BLaER1 (cell line): ENCODE results near the gene LPP.

ENCODE experiments used
- H3K27ac ChIP-seq: shearing (Covaris generic); formaldehyde crosslinking; 2 replicates; pipeline ENCODE4 v1.8.1; 2022
- H3K27me3 ChIP-seq: shearing (Covaris generic); formaldehyde crosslinking; 2 replicates; pipeline ENCODE4 v1.8.1; 2022
- H3K36me3 ChIP-seq: shearing (Covaris generic); formaldehyde crosslinking; 2 replicates; pipeline ENCODE4 v1.8.1; 2022
- H3K4me1 ChIP-seq: shearing (Covaris generic); formaldehyde crosslinking; 2 replicates; pipeline ENCODE4 v1.8.1; 2022
- H3K4me2 ChIP-seq: shearing (Covaris generic); formaldehyde crosslinking; 2 replicates; pipeline ENCODE4 v1.8.1; 2022
- H3K4me3 ChIP-seq: shearing (Covaris generic); formaldehyde crosslinking; 2 replicates; pipeline ENCODE4 v1.8.1; 2022
- H3K9ac ChIP-seq: shearing (Covaris generic); formaldehyde crosslinking; 2 replicates; pipeline ENCODE4 v1.8.1; 2022
- H3K9me3 ChIP-seq: shearing (Covaris generic); formaldehyde crosslinking; 2 replicates; pipeline ENCODE4 v1.8.1; 2022
- H4K20me1 ChIP-seq: shearing (Covaris generic); formaldehyde crosslinking; 2 replicates; pipeline ENCODE4 v1.8.1; 2022
- Cebpa-rat ChIP-seq: shearing (Covaris generic); IDR thresholded peaks from 2 replicates; pipeline ENCODE4 v1.8.1; 2022

LPP gene

DNA sequence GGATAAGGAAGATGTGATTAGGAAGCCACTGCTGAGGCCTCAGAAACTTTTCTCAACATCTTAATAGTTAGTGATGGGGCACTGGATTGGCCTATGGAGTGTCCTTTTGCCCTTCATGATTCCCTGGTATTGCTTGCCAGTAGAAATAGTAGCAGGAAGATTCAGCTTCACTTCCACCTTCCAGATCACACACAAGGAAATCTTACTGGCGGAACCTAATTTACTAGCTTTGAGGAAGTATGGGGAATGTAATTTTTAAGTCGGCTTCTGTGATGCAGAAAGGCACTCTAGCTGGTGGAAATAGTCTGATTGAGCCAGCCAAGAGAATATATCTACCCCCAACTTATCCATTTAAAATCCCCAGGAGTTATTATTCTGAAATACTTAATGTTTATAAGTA lies 46.5 kb downstream of the LPP start:
- H3K9ac ChIP-seq, result no peak overlapping the region
- H3K36me3 ChIP-seq, result peaks cover 41% of the 10 kb centered on the region
- no peak overlapping the region for H3K4me2 ChIP-seq
- no peak for TF ChIP-seq Cebpa-rat
- peaks cover 12% of the 10 kb centered on the region; the same call in 1 of the 2 replicates for H4K20me1 ChIP-seq
- peaks cover 6% of the 10 kb centered on the region; the same call in 1 of the 2 replicates for H3K4me1 ChIP-seq
- no peaks in the 10 kb centered on the region for H3K9me3 ChIP-seq
- H3K27me3 ChIP-seq, result no peaks in the 10 kb centered on the region
- H3K4me3 ChIP-seq, result no peak overlapping the region
- H3K27ac ChIP-seq, result no peak overlapping the region

DNA sequence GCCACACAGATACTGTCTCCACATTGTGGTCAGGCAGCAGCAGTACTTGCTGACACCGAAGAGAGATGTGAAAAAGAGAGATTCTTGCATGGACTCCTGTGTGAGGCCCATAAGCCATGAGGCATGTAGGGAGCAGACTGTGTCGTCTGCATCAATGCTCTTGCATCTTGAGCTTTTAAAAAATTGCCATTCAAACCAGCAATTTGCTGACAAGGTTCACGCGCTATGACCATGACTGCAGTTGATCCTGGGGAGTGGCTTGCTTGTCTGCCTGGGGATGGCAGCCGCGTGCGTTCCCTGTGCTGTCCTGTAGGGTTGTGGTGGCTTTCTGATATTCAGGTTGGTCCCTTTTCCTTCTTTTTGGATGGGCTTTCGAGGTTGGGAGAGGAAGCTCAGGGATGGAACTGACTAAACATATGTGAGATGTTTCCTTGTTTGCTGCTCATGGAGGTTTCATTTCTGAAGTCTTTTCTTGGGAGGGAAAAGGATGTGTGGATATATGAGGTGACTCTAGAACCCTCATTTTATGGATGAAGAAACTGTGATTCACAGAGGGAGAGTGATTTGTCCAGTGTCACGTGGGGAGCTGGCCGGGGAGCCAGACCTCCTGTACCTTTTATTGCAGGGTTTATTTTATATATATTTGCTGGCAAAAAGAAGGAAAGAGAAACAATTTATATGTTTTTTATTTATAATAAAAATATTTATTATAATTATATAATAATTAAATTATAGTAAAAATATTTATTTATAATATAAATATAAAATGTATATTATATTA lies 48.6 kb downstream of the LPP start:
- H3K9me3 ChIP-seq, result no peaks in the 10 kb centered on the region
- H4K20me1 ChIP-seq, result peaks cover 17% of the 10 kb centered on the region; the same call in 1 of the 2 replicates
- no peak for TF ChIP-seq Cebpa-rat
- peaks cover 35% of the 10 kb centered on the region for H3K36me3 ChIP-seq
- no peaks in the 10 kb centered on the region for H3K27me3 ChIP-seq
- no peak overlapping the region for H3K9ac ChIP-seq
- no peak overlapping the region for H3K4me2 ChIP-seq
- no peak overlapping the region for H3K27ac ChIP-seq
- H3K4me1 ChIP-seq, result peaks cover 5% of the 10 kb centered on the region
- H3K4me3 ChIP-seq, result no peak overlapping the region

DNA sequence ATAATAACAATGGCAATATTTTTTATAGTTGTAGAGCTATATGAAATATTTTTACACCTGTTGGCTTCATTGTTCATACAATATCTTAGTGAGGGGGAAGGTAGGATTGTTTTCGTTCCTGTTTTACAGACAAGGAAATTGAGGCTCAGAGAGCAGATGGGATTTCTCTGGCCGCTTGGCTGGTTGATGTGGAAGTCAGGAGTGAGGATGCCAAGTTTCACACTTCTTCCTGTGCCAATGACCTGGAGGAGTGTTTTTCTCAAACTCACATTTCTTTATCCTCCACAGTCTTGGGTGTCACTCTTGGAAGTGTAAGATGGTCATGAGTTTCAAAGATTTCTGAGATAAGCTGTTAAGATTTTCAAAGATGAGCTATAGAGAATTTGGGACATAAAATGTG lies 50.6 kb downstream of the LPP start:
- no peak overlapping the region for H3K27ac ChIP-seq
- no peaks in the 10 kb centered on the region for H3K27me3 ChIP-seq
- H3K9ac ChIP-seq, result no peak overlapping the region
- H3K4me3 ChIP-seq, result no peak overlapping the region
- peaks cover 31% of the 10 kb centered on the region for H3K36me3 ChIP-seq
- H3K4me1 ChIP-seq, result peaks cover 8% of the 10 kb centered on the region
- no peaks in the 10 kb centered on the region for H3K9me3 ChIP-seq
- 0 out of 2 replicates have a peak, but pooled peaks cover 21% of the 10 kb centered on the region for H4K20me1 ChIP-seq
- no peak overlapping the region for H3K4me2 ChIP-seq
- TF ChIP-seq Cebpa-rat, result no peak

DNA sequence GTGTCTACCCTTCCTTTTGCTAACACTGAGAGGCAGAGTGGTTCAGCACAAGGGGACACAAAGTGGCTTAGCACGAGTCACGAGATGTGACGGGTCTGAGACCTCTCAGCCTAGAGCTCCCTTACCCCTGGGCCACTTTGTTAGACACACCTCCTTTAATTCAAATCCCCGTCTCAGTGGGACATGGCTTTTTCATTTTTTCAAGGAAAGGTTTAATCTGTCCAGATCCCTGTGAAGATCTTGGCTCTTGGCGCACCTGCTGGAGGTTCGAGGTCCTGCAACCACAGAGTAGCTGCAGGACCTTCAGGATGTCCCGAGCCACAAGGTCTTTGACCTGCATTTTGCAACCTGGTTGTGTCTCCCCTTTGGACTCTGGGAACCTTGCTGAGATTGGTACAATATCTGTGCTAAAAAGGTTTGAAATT lies 52.0 kb downstream of the LPP start:
- Histone ChIP-seq H3K27ac (no peak overlapping the region), H4K20me1 (0 out of 2 replicates have a peak, but pooled peaks cover 21% of the 10 kb centered on the region), H3K4me2 (no peak overlapping the region), H3K9ac (no peak overlapping the region), H3K27me3 (no peaks in the 10 kb centered on the region), H3K36me3 (peaks cover 30% of the 10 kb centered on the region), H3K4me1 (peaks cover 14% of the 10 kb centered on the region), H3K4me3 (no peak overlapping the region), H3K9me3 (no peaks in the 10 kb centered on the region)
- TF ChIP-seq Cebpa-rat, result no peak

DNA sequence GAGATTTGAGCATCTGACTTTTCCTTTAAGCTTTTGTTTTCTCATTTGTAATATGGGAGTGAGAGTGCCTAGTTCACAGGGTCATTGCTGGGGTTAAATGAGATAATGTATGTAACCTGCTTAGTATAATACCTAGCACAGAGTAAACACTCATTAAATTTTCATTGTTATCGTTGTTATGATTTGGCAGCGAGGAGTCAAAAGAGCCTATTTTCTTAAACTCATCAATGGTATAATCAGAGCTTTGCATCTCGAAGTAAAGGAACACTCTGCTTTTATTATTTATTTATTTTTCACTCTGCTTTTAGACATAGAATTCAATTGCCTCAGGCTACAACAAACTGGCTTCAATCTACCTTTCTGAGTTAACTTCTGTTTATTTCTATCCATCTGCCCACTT lies 52.8 kb downstream of the LPP start:
- Histone ChIP-seq H3K4me3 (no peak overlapping the region), H3K4me2 (no peak overlapping the region), H3K27ac (no peak overlapping the region), H3K36me3 (peaks cover 25% of the 10 kb centered on the region), H3K9ac (no peak overlapping the region), H3K9me3 (no peaks in the 10 kb centered on the region), H3K27me3 (no peaks in the 10 kb centered on the region), H3K4me1 (peaks cover 19% of the 10 kb centered on the region), H4K20me1 (0 out of 2 replicates have a peak, but pooled peaks cover 21% of the 10 kb centered on the region)
- no peak for TF ChIP-seq Cebpa-rat

DNA sequence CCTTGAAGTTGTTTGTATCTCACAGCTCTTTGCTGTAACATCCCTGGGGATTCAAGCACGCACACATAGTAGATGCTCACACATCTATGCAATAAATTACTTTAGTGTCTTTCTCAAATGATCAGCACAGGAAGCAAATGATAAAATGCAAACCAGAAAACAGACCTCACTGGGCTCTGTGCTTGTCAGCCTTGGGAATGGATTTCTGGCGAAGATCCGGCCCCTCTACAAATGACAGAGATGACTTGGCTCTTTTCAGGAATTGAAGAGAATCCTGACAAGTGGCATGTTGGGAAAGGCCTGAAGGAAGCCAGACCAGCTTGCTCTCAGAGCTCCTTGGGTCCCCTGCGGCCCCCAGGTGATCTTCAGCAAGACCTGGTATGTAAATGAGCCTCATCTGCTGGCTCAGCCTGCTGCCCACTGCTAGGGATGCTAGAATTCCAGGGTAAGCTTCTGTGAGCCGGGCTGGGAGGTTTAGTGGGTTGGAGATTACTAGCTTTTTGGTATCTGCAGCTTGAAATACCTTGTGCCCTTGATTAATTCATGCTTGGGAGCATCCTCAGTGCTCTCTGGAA lies 54.1 kb downstream of the LPP start:
- H3K4me2 ChIP-seq, result no peak overlapping the region
- H3K4me3 ChIP-seq, result no peak overlapping the region
- H3K36me3 ChIP-seq, result peaks cover 18% of the 10 kb centered on the region
- TF ChIP-seq Cebpa-rat, result no peak
- H3K27me3 ChIP-seq, result no peaks in the 10 kb centered on the region
- no peaks in the 10 kb centered on the region for H3K9me3 ChIP-seq
- peaks cover 19% of the 10 kb centered on the region for H3K4me1 ChIP-seq
- H3K27ac ChIP-seq, result no peak overlapping the region
- H4K20me1 ChIP-seq, result 0 out of 2 replicates have a peak, but pooled peaks cover 21% of the 10 kb centered on the region
- no peak overlapping the region for H3K9ac ChIP-seq

DNA sequence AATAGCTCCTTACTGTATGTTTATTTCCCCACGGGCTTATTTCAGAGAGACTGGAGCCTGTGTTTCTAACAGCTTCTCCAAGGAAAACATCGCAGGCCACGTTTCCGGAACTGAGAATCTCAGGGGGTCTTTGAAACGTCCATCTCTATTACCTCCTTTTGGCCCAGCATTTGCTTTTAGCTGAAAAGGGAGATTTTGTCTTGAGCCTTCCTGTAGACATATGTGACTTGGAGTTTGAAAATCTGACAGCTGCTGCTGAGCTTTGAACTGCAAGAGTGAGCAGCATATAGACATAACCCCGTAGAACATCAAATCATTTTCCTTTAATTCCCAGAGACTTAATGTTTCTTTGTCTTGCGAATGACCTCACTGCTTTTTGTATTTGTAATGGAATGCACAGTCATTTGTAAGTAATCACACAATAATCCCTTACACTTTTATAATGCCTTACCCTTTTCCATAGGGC lies 54.6 kb downstream of the LPP start:
- H3K36me3 ChIP-seq, result peaks cover 18% of the 10 kb centered on the region
- peaks cover 24% of the 10 kb centered on the region for H3K4me1 ChIP-seq
- no peak overlapping the region for H3K27ac ChIP-seq

DNA sequence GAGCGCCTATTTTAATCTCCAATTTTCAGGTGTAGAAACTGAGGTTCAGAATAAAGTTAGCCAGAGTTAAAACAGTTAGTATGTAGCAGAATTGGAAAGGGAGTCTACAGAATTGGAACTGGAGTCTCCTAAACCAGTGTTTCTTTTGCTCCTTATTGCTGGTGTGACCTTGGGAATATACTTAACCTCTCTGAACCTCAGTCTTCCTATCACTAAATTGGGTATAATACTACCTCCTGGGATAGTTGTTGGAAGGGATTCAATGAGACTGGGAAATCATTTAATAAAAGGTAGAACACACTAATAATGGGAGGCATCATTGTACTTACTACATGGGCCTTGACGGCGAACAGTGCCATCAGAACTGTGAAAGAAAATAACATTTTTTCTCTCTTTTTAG lies 55.1 kb downstream of the LPP start:
- H3K4me2 ChIP-seq, result no peak overlapping the region
- no peak overlapping the region for H3K4me3 ChIP-seq
- 0 out of 2 replicates have a peak, but pooled peaks cover 21% of the 10 kb centered on the region for H4K20me1 ChIP-seq
- no peak overlapping the region for H3K9ac ChIP-seq
- no peaks in the 10 kb centered on the region for H3K9me3 ChIP-seq
- H3K4me1 ChIP-seq, result peaks cover 29% of the 10 kb centered on the region
- no peak overlapping the region for H3K27ac ChIP-seq
- no peak for TF ChIP-seq Cebpa-rat
- H3K27me3 ChIP-seq, result no peaks in the 10 kb centered on the region
- H3K36me3 ChIP-seq, result peaks cover 18% of the 10 kb centered on the region

More for the DNA sequence above, 54.6 kb downstream of the LPP start:
- Histone ChIP-seq H3K9me3 (no peaks in the 10 kb centered on the region), H3K9ac (no peak overlapping the region), H3K4me3 (no peak overlapping the region), H3K4me2 (no peak overlapping the region), H3K27me3 (no peaks in the 10 kb centered on the region), H4K20me1 (0 out of 2 replicates have a peak, but pooled peaks cover 21% of the 10 kb centered on the region)
- TF ChIP-seq Cebpa-rat, result no peak

DNA sequence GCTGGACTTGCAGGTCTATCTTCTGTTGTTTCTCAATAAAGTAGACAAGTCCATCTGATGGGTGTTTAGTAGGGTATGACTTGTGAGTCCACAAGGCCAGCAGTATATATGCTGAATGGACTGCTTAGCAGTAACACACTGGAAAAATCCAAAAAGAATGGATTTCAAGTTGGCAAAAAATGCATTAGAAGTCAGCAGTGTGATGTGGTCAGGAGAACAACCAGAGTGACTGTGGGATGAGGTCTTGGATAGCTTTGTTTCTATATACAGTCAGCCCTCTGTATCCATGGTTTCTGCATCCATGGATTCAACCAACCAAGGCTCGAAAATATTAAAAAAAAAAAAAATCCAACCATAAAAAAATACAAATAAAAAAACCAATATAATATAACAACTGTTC lies 55.8 kb downstream of the LPP start:
- TF ChIP-seq Cebpa-rat, result no peak
- Histone ChIP-seq H3K36me3 (peaks cover 18% of the 10 kb centered on the region), H3K27me3 (no peaks in the 10 kb centered on the region), H3K27ac (no peak overlapping the region), H3K9ac (no peak overlapping the region), H3K9me3 (no peaks in the 10 kb centered on the region), H3K4me3 (no peak overlapping the region), H3K4me1 (peaks cover 36% of the 10 kb centered on the region), H3K4me2 (no peak overlapping the region), H4K20me1 (0 out of 2 replicates have a peak, but pooled peaks cover 21% of the 10 kb centered on the region)

DNA sequence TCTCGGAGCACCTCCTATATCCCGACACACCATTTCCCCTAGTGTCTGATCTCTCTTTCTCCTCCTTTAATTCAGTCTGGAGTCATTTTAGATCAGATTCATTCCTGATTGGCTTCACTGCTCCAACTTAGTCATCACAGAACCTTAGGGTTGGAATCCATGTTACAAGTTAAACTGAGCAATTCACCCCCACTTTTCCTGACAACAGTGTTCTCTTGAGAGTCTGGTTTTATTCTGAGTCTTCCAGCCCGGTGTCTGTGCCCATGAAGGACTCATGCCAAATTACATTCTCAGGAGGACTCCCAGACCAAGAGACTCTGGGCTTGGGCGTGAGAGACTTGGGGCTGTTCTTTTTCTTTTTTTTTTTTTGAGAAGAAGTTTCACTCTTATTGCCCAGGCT lies 57.5 kb downstream of the LPP start:
- H3K4me2 ChIP-seq, result peak overlapping the region; percentile 56; the same call in 1 of the 2 replicates
- no peak for TF ChIP-seq Cebpa-rat
- H3K9me3 ChIP-seq, result no peaks in the 10 kb centered on the region
- 0 out of 2 replicates have a peak, but pooled peaks cover 17% of the 10 kb centered on the region for H4K20me1 ChIP-seq
- H3K27me3 ChIP-seq, result no peaks in the 10 kb centered on the region
- no peak overlapping the region for H3K27ac ChIP-seq
- H3K9ac ChIP-seq, result no peak overlapping the region
- no peak overlapping the region for H3K4me3 ChIP-seq
- H3K36me3 ChIP-seq, result peaks cover 14% of the 10 kb centered on the region; the same call in 1 of the 2 replicates
- H3K4me1 ChIP-seq, result peaks cover 39% of the 10 kb centered on the region
